ENCODE data around the gene SMCR8. TPM values are rescaled to one million over a fixed set of nuclear protein-coding genes. Genes with fewer than 3 reads are reported as not detected.
"Not testable (repeated sequence)": the region's sequence is repeated elsewhere in the genome, so short reads cannot be mapped to it uniquely, and the experiment has no call there.

Gene SMCR8
- total and polyA plus RNA-seq, 9 of the 15 experiments (the other 6 are each of a cell fraction or from before 2014, with no cell fraction given) = 0.25 to 8.8 (median 4.9) TPM

DNA sequence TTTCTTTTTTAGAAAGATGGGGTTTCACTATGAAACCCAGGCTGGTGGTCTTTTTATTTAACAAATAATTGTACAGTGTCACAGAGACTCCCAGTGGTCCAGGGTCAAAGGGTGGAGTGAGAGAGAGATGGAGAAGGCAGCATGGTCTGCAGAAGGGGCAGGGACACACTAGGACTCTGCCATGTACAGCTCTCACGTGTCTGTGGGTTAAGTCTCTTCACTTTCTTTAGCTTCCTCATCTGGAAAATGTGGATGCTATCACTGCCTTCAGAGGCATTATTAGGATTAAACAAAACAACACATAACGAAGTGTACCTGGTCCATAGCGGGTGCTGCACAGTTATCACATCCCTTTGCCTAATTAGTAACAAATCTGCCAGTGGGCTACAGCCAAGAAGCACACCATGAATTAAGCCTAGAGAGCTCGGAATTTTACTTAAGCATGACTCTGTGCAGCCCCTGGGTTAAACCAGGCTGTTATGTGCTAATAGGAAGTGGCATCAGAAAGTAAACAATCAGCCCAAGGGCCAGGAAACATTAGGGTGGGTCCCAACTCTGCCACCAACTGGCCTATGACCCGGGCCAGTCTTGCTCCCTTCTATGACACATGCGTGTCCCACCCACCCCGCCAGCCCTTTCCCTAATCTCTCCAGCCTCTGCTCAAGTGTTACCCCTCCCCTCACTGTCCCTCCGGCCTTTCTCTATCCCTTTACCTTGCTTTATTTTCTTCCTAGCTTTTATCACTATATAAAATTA is 14.2 kb upstream of the SMCR8 start:
- no TSS peak for BruUV-seq (replicated peaks)
- Histone ChIP-seq H3K9me1 (ENCODE audit: control insufficient read depth, insufficient read depth, low read length) (no peaks in the 10 kb centered on the region), H3K9ac (ENCODE audit: insufficient read depth in 1 of 2, low read depth in 2 of 2, low read length in 2 of 2) (no peak overlapping the region), H3K79me2 (ENCODE audit: control insufficient read depth, insufficient read depth, low read length) (no peaks in the 10 kb centered on the region), H3K4me2 (ENCODE audit: insufficient read depth, low read length) (no peak overlapping the region), H2AFZ (ENCODE audit: low read depth, low read length) (no peak overlapping the region), H3K36me3 (ENCODE audit: control insufficient read depth, insufficient read depth, low read length) (peaks cover 60% of the 10 kb centered on the region; the same call in 2 of the 3 replicates), H3K4me3 (no peak overlapping the region), H4K20me1 (replicated peaks; ENCODE audit: control insufficient read depth, insufficient read depth, low read length) (no peaks in the 10 kb centered on the region), H3K27me3 (ENCODE audit: control insufficient read depth in 2 of 2, insufficient read depth in 2 of 2, low read length in 2 of 2) (no peaks in the 10 kb centered on the region), H3K27ac (ENCODE audit: extremely low read depth, low read depth, low read length) (no peak overlapping the region), H3K9me3 (replicated peaks; ENCODE audit: control insufficient read depth, insufficient read depth, low read depth, low read length) (no peaks in the 10 kb centered on the region), H3K4me1 (replicated peaks in 1 of 2; ENCODE audit: control insufficient read depth in 2 of 2, insufficient read depth in 2 of 2, low read length in 2 of 2) (no peaks in the 10 kb centered on the region)
- no peak for ATAC-seq
- intact Hi-C loops (cut with micrococcal nuclease) = no loop called here
- CTCF ChIA-PET (ENCODE audit: low intra/inter-chr PET ratio) = no interaction called here
- POLR2A ChIA-PET = interaction anchor here (0.6 to 0.8 kb wide), 2 partner anchors 11 to 153 kb away, joined by 3 read pairs; no protein-coding TSS in a partner anchor
- WGBS (ENCODE audit: insufficient coverage, low coverage, missing lambda C conversion rate) = 83% methylated on average over 8 of the region's 8 CpGs
- in situ Hi-C loops (cut with MboI) = no loop called here
- no peak for DNase-seq (ENCODE audit: extremely low read depth in 1 of 4, low spot score in 3 of 4)
- no peak for TF ChIP-seq STAG1 (CRISPR knock-in tag; IDR thresholded peaks at IDR 0.05; ENCODE audit: borderline replicate concordance)
- no peak for FAIRE-seq

DNA sequence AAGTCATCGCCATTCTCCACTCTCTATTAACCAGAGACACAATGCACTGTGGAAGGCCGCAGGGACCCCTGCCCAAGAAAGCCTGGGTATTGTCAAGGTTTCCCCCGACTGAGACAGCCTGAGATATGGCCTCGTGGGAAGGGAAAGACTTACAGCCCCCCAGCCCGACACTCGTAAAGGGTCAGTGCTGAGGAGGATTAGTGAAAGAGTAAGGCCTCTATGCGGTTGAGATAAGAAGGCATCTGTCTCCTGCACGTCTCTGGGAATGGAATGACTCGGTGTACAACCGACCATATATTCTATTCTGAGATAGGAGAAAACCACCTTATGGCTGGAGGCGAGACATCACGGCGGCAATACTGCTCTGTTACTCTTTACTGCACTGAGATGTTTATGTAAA is 11.9 kb upstream of the SMCR8 start:
- peaks cover 72% of the 10 kb centered on the region for H3K36me3 ChIP-seq (ENCODE audit: control insufficient read depth, insufficient read depth, low read length)
- H3K4me3 ChIP-seq; H3K4me2 ChIP-seq (ENCODE audit: insufficient read depth, low read length); H2AFZ ChIP-seq (ENCODE audit: low read depth, low read length); H3K9ac ChIP-seq (ENCODE audit: insufficient read depth in 1 of 2, low read depth in 2 of 2, low read length in 2 of 2); ATAC-seq; in situ Hi-C loops (cut with MboI); intact Hi-C loops (cut with micrococcal nuclease); H3K79me2 ChIP-seq (ENCODE audit: control insufficient read depth, insufficient read depth, low read length); DNase-seq (ENCODE audit: extremely low read depth in 1 of 4, low spot score in 3 of 4); POLR2A ChIA-PET; BruUV-seq (replicated peaks); H3K9me1 ChIP-seq (ENCODE audit: control insufficient read depth, insufficient read depth, low read length); H3K27ac ChIP-seq (ENCODE audit: extremely low read depth, low read depth, low read length); CTCF ChIA-PET (ENCODE audit: low intra/inter-chr PET ratio); H3K9me3 ChIP-seq (replicated peaks; ENCODE audit: control insufficient read depth, insufficient read depth, low read depth, low read length); H4K20me1 ChIP-seq (replicated peaks; ENCODE audit: control insufficient read depth, insufficient read depth, low read length); H3K4me1 ChIP-seq (replicated peaks in 1 of 2; ENCODE audit: control insufficient read depth in 2 of 2, insufficient read depth in 2 of 2, low read length in 2 of 2); H3K27me3 ChIP-seq (ENCODE audit: control insufficient read depth in 2 of 2, insufficient read depth in 2 of 2, low read length in 2 of 2): not testable (repeated sequence)
- 52% methylated on average over 12 of the region's 13 CpGs for WGBS (ENCODE audit: insufficient coverage, low coverage, missing lambda C conversion rate)
- FAIRE-seq = peak; percentile 70

All from K562 (cell line).